ENCODE measurements around the gene RPL23. TPM values are rescaled to one million over a fixed set of nuclear protein-coding genes. Genes with fewer than 3 reads are reported as not detected.

The RPL23 gene
- total and polyA plus RNA-seq, 2 experiments from 2014 or later: 491 to 1,384 TPM

DNA sequence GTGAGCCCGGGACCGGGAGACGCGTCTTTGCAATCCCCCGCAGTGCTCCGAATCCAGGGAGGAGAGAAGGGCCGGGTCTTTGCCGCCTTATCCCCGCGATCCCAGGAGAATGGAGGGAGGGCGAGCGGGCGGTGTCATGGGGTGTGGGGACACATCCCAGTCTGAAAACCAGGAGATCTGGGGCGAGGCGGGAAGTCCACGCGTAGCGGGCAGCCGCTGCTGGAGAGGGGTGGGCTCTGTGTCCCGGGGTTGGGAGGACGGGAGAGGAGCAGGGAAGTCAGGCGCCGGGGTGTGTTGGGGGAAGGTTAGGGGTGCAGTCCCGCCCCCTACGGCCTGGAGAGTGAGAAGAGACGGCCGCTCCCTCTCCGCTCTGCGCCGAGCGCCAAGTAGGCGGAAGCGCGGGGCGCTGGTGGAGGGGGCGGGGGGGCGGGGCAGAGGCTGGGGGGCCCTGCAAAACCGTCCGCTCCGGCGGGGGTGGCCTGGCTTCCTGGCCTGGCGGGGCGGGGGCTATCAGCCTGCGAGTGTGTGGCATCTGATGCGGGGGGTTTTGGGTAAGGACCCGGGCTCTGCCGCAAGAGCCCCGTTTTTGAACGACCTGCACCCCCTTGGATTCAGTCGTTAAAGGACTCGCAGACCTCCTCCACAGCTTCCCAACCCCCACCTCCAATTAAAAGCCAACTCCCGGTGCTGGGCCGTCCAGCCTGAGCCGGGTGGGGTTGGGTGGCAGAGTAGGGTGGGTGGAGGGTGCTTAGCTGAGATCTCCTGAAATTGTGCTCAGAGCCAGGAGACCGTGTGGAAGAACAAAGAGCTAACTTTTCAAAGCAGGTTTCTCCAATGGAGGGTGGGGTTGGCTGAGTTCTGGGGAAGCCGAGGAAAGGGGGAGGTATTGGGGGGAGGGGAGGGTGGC is 17.0 kb upstream of the RPL23 start:
- peaks cover 36% of the 10 kb centered on the region for H3K4me1 ChIP-seq (ENCODE audit: insufficient read depth)

DNA sequence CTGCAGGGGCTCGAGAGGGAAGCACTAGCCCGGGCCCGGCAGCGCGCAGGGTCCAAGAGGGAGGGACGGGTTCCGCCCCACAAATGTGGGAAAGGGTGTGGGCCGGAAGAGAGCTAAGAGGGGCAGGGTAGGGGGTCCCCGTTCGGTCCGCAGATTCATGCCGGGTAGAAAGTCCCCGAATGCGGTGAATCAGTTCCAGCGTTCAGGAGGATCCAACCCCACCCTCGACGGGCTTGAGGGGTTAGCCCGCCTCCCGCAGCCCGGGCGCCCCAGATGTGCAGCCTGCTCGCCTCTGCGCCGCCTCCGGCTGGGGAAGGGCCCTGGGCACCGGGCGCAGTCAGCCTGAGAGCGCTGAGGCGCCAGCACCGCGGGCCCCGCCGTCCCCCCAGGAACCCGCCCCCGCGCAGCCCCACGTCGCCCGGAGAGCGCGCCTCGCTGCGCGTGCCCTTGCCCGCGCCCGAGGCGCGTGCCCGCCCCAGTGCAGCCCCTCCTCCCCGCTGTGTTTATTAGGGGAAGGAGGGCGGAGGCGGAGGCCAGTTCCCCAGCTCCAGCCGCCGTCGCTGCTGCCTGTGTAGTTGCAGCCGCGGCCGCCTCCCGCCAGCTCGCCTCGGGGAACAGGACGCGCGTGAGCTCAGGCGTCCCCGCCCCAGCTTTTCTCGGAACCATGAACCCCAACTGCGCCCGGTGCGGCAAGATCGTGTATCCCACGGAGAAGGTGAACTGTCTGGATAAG is 16.2 kb upstream of the RPL23 start, which contains the start of gene LASP1:
Gene LASP1 (plus strand): TSS at position 533 of the 733 bp plus-strand sequence. CDS start 132 bp downstream, at position 665.
- peaks cover 31% of the 10 kb centered on the region for H4K20me1 ChIP-seq (ENCODE audit: insufficient read depth, poor library complexity, severe bottlenecking)
- H3K4me2 ChIP-seq: peak within 1 kb of the TSS; percentile 89
- peak; percentile 96 for DNase-seq (ENCODE audit: low spot score)
- peak within 1 kb of the TSS; percentile 91 for H2AFZ ChIP-seq
- WGBS (ENCODE audit: low lambda C conversion rate, missing lambda C conversion rate): under 1% methylated on average over 48 of the region's 73 CpGs
- TF ChIP-seq, protein P1, sequence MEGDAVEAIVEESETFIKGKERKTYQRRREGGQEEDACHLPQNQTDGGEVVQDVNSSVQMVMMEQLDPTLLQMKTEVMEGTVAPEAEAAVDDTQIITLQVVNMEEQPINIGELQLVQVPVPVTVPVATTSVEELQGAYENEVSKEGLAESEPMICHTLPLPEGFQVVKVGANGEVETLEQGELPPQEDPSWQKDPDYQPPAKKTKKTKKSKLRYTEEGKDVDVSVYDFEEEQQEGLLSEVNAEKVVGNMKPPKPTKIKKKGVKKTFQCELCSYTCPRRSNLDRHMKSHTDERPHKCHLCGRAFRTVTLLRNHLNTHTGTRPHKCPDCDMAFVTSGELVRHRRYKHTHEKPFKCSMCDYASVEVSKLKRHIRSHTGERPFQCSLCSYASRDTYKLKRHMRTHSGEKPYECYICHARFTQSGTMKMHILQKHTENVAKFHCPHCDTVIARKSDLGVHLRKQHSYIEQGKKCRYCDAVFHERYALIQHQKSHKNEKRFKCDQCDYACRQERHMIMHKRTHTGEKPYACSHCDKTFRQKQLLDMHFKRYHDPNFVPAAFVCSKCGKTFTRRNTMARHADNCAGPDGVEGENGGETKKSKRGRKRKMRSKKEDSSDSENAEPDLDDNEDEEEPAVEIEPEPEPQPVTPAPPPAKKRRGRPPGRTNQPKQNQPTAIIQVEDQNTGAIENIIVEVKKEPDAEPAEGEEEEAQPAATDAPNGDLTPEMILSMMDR (IDR thresholded peaks at IDR 0.05; ENCODE audit: poor library complexity): no peak
- TF ChIP-seq EZH2phosphoT487 (IDR thresholded peaks at IDR 0.05; ENCODE audit: low read depth, severe bottlenecking, unreplicated experiment) (no peak), EZH2 (IDR thresholded peaks at IDR 0.05; ENCODE audit: borderline replicate concordance) (no peak)
- H3K9me3 ChIP-seq (ENCODE audit: low read depth): no peaks in the 10 kb centered on the region
- peaks cover 47% of the 10 kb centered on the region for H3K79me2 ChIP-seq
- H3K4me3 ChIP-seq: peak within 1 kb of the TSS; percentile 98
- H3K36me3 ChIP-seq (replicated peaks; ENCODE audit: insufficient read depth, low read depth): no peaks in the 10 kb centered on the region
- no peaks in the 10 kb centered on the region for H3K27me3 ChIP-seq
- peak within 1 kb of the TSS; percentile 99 for H3K27ac ChIP-seq
- H3K9me2 ChIP-seq (replicated peaks; ENCODE audit: insufficient read depth): no peaks in the 10 kb centered on the region
- peaks cover 27% of the 10 kb centered on the region for H3K4me1 ChIP-seq (ENCODE audit: insufficient read depth)

More for the DNA sequence above, 17.0 kb upstream of the RPL23 start:
- Histone ChIP-seq H4K20me1 (ENCODE audit: insufficient read depth, poor library complexity, severe bottlenecking) (peaks cover 39% of the 10 kb centered on the region), H3K9me3 (ENCODE audit: low read depth) (no peaks in the 10 kb centered on the region), H3K4me2 (peak overlapping the region; percentile 89), H3K36me3 (replicated peaks; ENCODE audit: insufficient read depth, low read depth) (no peaks in the 10 kb centered on the region), H3K27ac (peak overlapping the region; percentile 99), H3K27me3 (no peaks in the 10 kb centered on the region), H3K79me2 (peaks cover 56% of the 10 kb centered on the region), H3K4me3 (peak overlapping the region; percentile 98), H3K9me2 (replicated peaks; ENCODE audit: insufficient read depth) (no peaks in the 10 kb centered on the region), H2AFZ (peak overlapping the region; percentile 65)
- TF ChIP-seq, protein P1 (IDR thresholded peaks at IDR 0.05; ENCODE audit: poor library complexity): no peak
- peak; percentile 14 for TF ChIP-seq EZH2 (IDR thresholded peaks at IDR 0.05; ENCODE audit: borderline replicate concordance)
- WGBS (ENCODE audit: low lambda C conversion rate, missing lambda C conversion rate): under 1% methylated on average over 29 of the region's 56 CpGs
- peak; percentile 88 for DNase-seq (ENCODE audit: low spot score)

- Histone ChIP-seq H3K4me1 (ENCODE audit: insufficient read depth) (peaks cover 20% of the 10 kb centered on the region), H3K36me3 (replicated peaks; ENCODE audit: insufficient read depth, low read depth) (no peaks in the 10 kb centered on the region), H3K27me3 (no peaks in the 10 kb centered on the region), H3K9me2 (replicated peaks; ENCODE audit: insufficient read depth) (no peaks in the 10 kb centered on the region), H3K79me2 (peaks cover 40% of the 10 kb centered on the region), H2AFZ (peak overlapping the region; percentile 91), H3K4me3 (peak overlapping the region; percentile 98), H3K27ac (peak overlapping the region; percentile 99), H3K9me3 (ENCODE audit: low read depth) (no peaks in the 10 kb centered on the region), H3K4me2 (peak overlapping the region; percentile 89), H4K20me1 (ENCODE audit: insufficient read depth, poor library complexity, severe bottlenecking) (peaks cover 23% of the 10 kb centered on the region)
- DNase-seq (ENCODE audit: low spot score): peak; percentile 94
- TF ChIP-seq EZH2phosphoT487 (IDR thresholded peaks at IDR 0.05; ENCODE audit: low read depth, severe bottlenecking, unreplicated experiment): no peak
- TF ChIP-seq, protein P1 (IDR thresholded peaks at IDR 0.05; ENCODE audit: poor library complexity): peak; percentile 26
- 3% methylated on average over 26 of the region's 26 CpGs for WGBS (ENCODE audit: low lambda C conversion rate, missing lambda C conversion rate)
Observed at GRCh38 chr17:38868817-38869525, 15.4 kb upstream of the RPL23 start.

All from hepatocyte (in vitro differentiated cells).